ENCODE measurements around the gene TSC22D2. TPM values are rescaled to one million over a fixed set of nuclear protein-coding genes. Genes with fewer than 3 reads are reported as not detected.

TSC22D2 gene
- total and polyA plus RNA-seq, 7 donors, result 6.6 to 24.9 (median 14.6) TPM

- no peak overlapping the region for H3K27ac ChIP-seq
- intact Hi-C loops (cut with DNase I), result no loop called here
- H3K27me3 ChIP-seq, result no peaks in the 10 kb centered on the region
- 70 to 83% methylated on average over 2 of the region's 2 CpGs for WGBS, 2 donors
- DNase-seq, result no peak
- TF ChIP-seq POLR2A (IDR thresholded peaks at IDR 0.05) (no peak), EP300 (IDR thresholded peaks at IDR 0.05) (no peak), POLR2AphosphoS5 (IDR thresholded peaks at IDR 0.05) (no peak), CTCF (IDR thresholded peaks at IDR 0.05) (no peak)
- H3K9me3 ChIP-seq, result no peaks in the 10 kb centered on the region
- no peak overlapping the region for H3K4me3 ChIP-seq
- no peaks in the 10 kb centered on the region for H3K4me1 ChIP-seq
- no peaks in the 10 kb centered on the region for H3K36me3 ChIP-seq
These were observed 44.7 kb upstream of the TSC22D2 start for GRCh38 chr3:150363420-150363819.

GRCh38 chr3:150365132-150365604 is 42.9 kb upstream of the TSC22D2 start:
- Histone ChIP-seq H3K4me3 (no peak overlapping the region), H3K9me3 (no peaks in the 10 kb centered on the region), H3K4me1 (peaks cover 0 to 7% (median 6%) of the 10 kb centered on the region in 4 donors), H3K36me3 (no peaks in the 10 kb centered on the region), H3K27ac (no peak overlapping the region), H3K27me3 (no peaks in the 10 kb centered on the region)
- TF ChIP-seq EP300 (IDR thresholded peaks at IDR 0.05) (no peak), POLR2AphosphoS5 (IDR thresholded peaks at IDR 0.05) (no peak), CTCF (IDR thresholded peaks at IDR 0.05) (no peak), POLR2A (IDR thresholded peaks at IDR 0.05) (no peak)
- no peak for DNase-seq
- 77 to 81% methylated on average over 5 of the region's 5 CpGs for WGBS, 2 donors
- intact Hi-C loops (cut with DNase I), result no loop called here

GRCh38 chr3:150367757-150368156 is 40.3 kb upstream of the TSC22D2 start:
- no peak for DNase-seq
- no peak overlapping the region for H3K4me3 ChIP-seq
- H3K27ac ChIP-seq, result no peak overlapping the region
- no peak for TF ChIP-seq POLR2AphosphoS5 (IDR thresholded peaks at IDR 0.05)
- TF ChIP-seq POLR2A (IDR thresholded peaks at IDR 0.05), result no peak
- no peak for TF ChIP-seq EP300 (IDR thresholded peaks at IDR 0.05)
- TF ChIP-seq CTCF (IDR thresholded peaks at IDR 0.05), result no peak
- H3K9me3 ChIP-seq, result no peaks in the 10 kb centered on the region
- no peaks in the 10 kb centered on the region for H3K27me3 ChIP-seq
- H3K4me1 ChIP-seq, result peaks cover 0 to 28% (median 24%) of the 10 kb centered on the region in 4 donors
- intact Hi-C loops (cut with DNase I), result no loop called here
- no peaks in the 10 kb centered on the region for H3K36me3 ChIP-seq

- WGBS, 2 donors, result 69 to 79% methylated on average over 4 of the region's 4 CpGs
- H3K4me3 ChIP-seq, result peak overlapping the region in 3 of 4 donors; percentile 10 to 38 (median 21)
- peak overlapping the region; percentile 66 to 91 (median 86) for H3K27ac ChIP-seq
- intact Hi-C loops (cut with DNase I), result no loop called here
- DNase-seq, result peak; percentile 83
- TF ChIP-seq EP300 (IDR thresholded peaks at IDR 0.05) (peak in 1 of 4 donors; percentile 12), POLR2A (IDR thresholded peaks at IDR 0.05) (no peak), CTCF (IDR thresholded peaks at IDR 0.05) (peak in 3 of 4 experiments; percentile 19 to 41 (median 25)), POLR2AphosphoS5 (IDR thresholded peaks at IDR 0.05) (peak in 3 of 4 donors; percentile 44 to 70 (median 56))
- H3K9me3 ChIP-seq, result no peaks in the 10 kb centered on the region
- H3K4me1 ChIP-seq, result peaks cover 0 to 28% (median 24%) of the 10 kb centered on the region in 4 donors
- no peaks in the 10 kb centered on the region for H3K36me3 ChIP-seq
- H3K27me3 ChIP-seq, result no peaks in the 10 kb centered on the region
These were observed 37.9 kb upstream of the TSC22D2 start for GRCh38 chr3:150370122-150370602.

- H3K9me3 ChIP-seq, result no peaks in the 10 kb centered on the region
- WGBS, 2 donors, result 17 to 72% methylated on average over 1 of the region's 1 CpG
- intact Hi-C loops (cut with DNase I), result no loop called here
- H3K36me3 ChIP-seq, result no peaks in the 10 kb centered on the region
- H3K27ac ChIP-seq, result peak overlapping the region; percentile 66 to 91 (median 86)
- no peaks in the 10 kb centered on the region for H3K27me3 ChIP-seq
- TF ChIP-seq POLR2A (IDR thresholded peaks at IDR 0.05), result no peak
- TF ChIP-seq CTCF (IDR thresholded peaks at IDR 0.05), result no peak
- no peak for TF ChIP-seq EP300 (IDR thresholded peaks at IDR 0.05)
- TF ChIP-seq POLR2AphosphoS5 (IDR thresholded peaks at IDR 0.05), result no peak
- peaks cover 0 to 28% (median 24%) of the 10 kb centered on the region in 4 donors for H3K4me1 ChIP-seq
- peak overlapping the region in 1 of 4 donors; percentile 42 for H3K4me3 ChIP-seq
- no peak for DNase-seq
These were observed 37.1 kb upstream of the TSC22D2 start for GRCh38 chr3:150370999-150371398.

All from sigmoid colon (tissue), 7 donors.